Calu3 (cell line): ENCODE measurements around the gene XPO6. TPM values are rescaled to one million over a fixed set of nuclear protein-coding genes. Genes with fewer than 3 reads are reported as not detected.

Experiments
- BruUV-seq: library from RNA; stranded (reverse); fragments of 400-500 nt; replicated peaks from 2 replicates; lab custom pipeline; 2021; lab: Mats Ljungman, UMichigan
- CTCF ChIA-PET: fragments of 300-600 bp; sonication (Branson Sonifier 250); formaldehyde crosslinking; loops from one replicate; lab custom pipeline; 2022; ENCODE audit warnings: antibody characterized with exemption; lab: Charles Lee
- DNase-seq: peaks from one replicate; pipeline ENCODE4 v3.0.0; 2022
- H3K27ac Mint-ChIP-seq: one replicate; pipeline ENCODE4 v1.8.0; 2022; ENCODE audit warnings: mixed read lengths; ENCODE audit not compliant: unreplicated experiment
- H3K27me3 Mint-ChIP-seq: one replicate; pipeline ENCODE4 v1.8.0; 2022; ENCODE audit warnings: mixed read lengths; ENCODE audit not compliant: unreplicated experiment
- H3K36me3 Mint-ChIP-seq: one replicate; pipeline ENCODE4 v1.8.0; 2022; ENCODE audit warnings: mild to moderate bottlenecking, moderate library complexity, mixed read lengths; ENCODE audit not compliant: insufficient read depth, unreplicated experiment
- H3K4me1 Mint-ChIP-seq: one replicate; pipeline ENCODE4 v1.8.0; 2022; ENCODE audit warnings: mild to moderate bottlenecking, low read depth, mixed read lengths; ENCODE audit not compliant: unreplicated experiment
- H3K4me3 Mint-ChIP-seq: one replicate; pipeline ENCODE4 v1.8.0; 2022; ENCODE audit warnings: mild to moderate bottlenecking, low read depth, moderate library complexity, mixed read lengths; ENCODE audit not compliant: unreplicated experiment
- H3K9me3 Mint-ChIP-seq: one replicate; pipeline ENCODE4 v1.8.0; 2022; ENCODE audit warnings: low read depth, mixed read lengths; ENCODE audit not compliant: unreplicated experiment
- CTCF ChIP-seq: fragments of 200-600 bp; IDR thresholded peaks from one replicate; pipeline ENCODE4 v1.8.0; 2022; ENCODE audit warnings: antibody characterized with exemption; ENCODE audit not compliant: unreplicated experiment
- intact Hi-C: fragments of 100-400 bp; cut with micrococcal nuclease; formaldehyde crosslinking; loops from one replicate; pipeline ENCODE4 v1.10.0; 2022; ENCODE audit not compliant: unreplicated experiment
- total RNA-seq: library from RNA; stranded (reverse); gene quantifications from 2 replicates; pipeline ENCODE4 v1.2.3, GENCODE V29; 2022

XPO6 gene
- total RNA-seq, 1 experiment from 2014 or later: 149 TPM

GRCh38 chr16:28191364-28191960 is 20.3 kb downstream of the XPO6 start:
- intact Hi-C loops: no loop called here
- no peak for DNase-seq
- no peak overlapping the region for H3K4me3 Mint-ChIP-seq
- no peaks in the 10 kb centered on the region for H3K27me3 Mint-ChIP-seq
- no peaks in the 10 kb centered on the region for H3K9me3 Mint-ChIP-seq
- TF ChIP-seq CTCF: no peak
- peaks cover 46% of the 10 kb centered on the region for H3K4me1 Mint-ChIP-seq
- H3K27ac Mint-ChIP-seq: no peak overlapping the region
- CTCF ChIA-PET: interaction anchor here (0.7 kb wide), 1 partner anchor 20 kb away, joined by 7 read pairs; no protein-coding TSS in a partner anchor
- no TSS peak for BruUV-seq
- H3K36me3 Mint-ChIP-seq: peaks cover 35% of the 10 kb centered on the region

GRCh38 chr16:28189245-28189644 is 22.5 kb downstream of the XPO6 start:
- H3K4me1 Mint-ChIP-seq: peaks cover 40% of the 10 kb centered on the region
- TF ChIP-seq CTCF: no peak

GRCh38 chr16:28188085-28188916 is 23.5 kb downstream of the XPO6 start:
- intact Hi-C loops: no loop called here
- H3K36me3 Mint-ChIP-seq: peaks cover 32% of the 10 kb centered on the region
- no peak overlapping the region for H3K27ac Mint-ChIP-seq
- no peaks in the 10 kb centered on the region for H3K27me3 Mint-ChIP-seq
- H3K4me1 Mint-ChIP-seq: peaks cover 40% of the 10 kb centered on the region
- TF ChIP-seq CTCF: no peak
- H3K4me3 Mint-ChIP-seq: no peak overlapping the region
- CTCF ChIA-PET: no interaction called here
- DNase-seq: no peak
- no TSS peak for BruUV-seq
- no peaks in the 10 kb centered on the region for H3K9me3 Mint-ChIP-seq

More at GRCh38 chr16:28189245-28189644, 22.5 kb downstream of the XPO6 start:
- no peak overlapping the region for H3K27ac Mint-ChIP-seq
- H3K4me3 Mint-ChIP-seq: no peak overlapping the region
- BruUV-seq: no TSS peak
- no peaks in the 10 kb centered on the region for H3K27me3 Mint-ChIP-seq
- no peak for DNase-seq
- H3K36me3 Mint-ChIP-seq: peaks cover 23% of the 10 kb centered on the region
- intact Hi-C loops: no loop called here
- CTCF ChIA-PET: no interaction called here
- H3K9me3 Mint-ChIP-seq: no peaks in the 10 kb centered on the region

- Mint-ChIP-seq H3K36me3 (peaks cover 33% of the 10 kb centered on the region), H3K4me1 (peaks cover 40% of the 10 kb centered on the region), H3K27ac (no peak overlapping the region), H3K4me3 (no peak overlapping the region), H3K27me3 (no peaks in the 10 kb centered on the region), H3K9me3 (no peaks in the 10 kb centered on the region)
- BruUV-seq: no TSS peak
- CTCF ChIA-PET: no interaction called here
- DNase-seq: no peak
- intact Hi-C loops: no loop called here
- TF ChIP-seq CTCF: no peak
These were observed 24.2 kb downstream of the XPO6 start for GRCh38 chr16:28187595-28188004.
